Heart left ventricle (tissue), 16 donors: ENCODE data around the gene RPRD1A. TPM values are rescaled to one million over a fixed set of nuclear protein-coding genes. Genes with fewer than 3 reads are reported as not detected.
A peak's percentile ranks its signal among the peaks of the same experiment; 100 is the strongest.

Experiments
- ATAC-seq, 4 donors: fragments of 200-7000 bp; cut with Tn5 transposase; one replicate each; pipeline ENCODE4 v1.9.1; 2020 to 2022; ENCODE audit warnings: moderate library complexity in 4 of 4, mild to moderate bottlenecking in 3 of 4, moderate number of reproducible peaks in 1 of 4
- DNase-seq, 5 donors: peaks; one replicate each; pipeline ENCODE4 v3.0.0-alpha.2; 2020
- H3K27ac ChIP-seq, 12 donors: fragments of 200-600 bp; sonication (generic) in 4 of 12; one replicate each; pipeline versions ENCODE4 v1.5.0 to v1.8.0; 2016 to 2022; ENCODE audit warnings: mild to moderate bottlenecking in 2 of 12
- H3K27me3 ChIP-seq, 9 donors: fragments of 200-600 bp; sonication (generic) in 2 of 9; one replicate each; pipeline versions ENCODE4 v1.5.1 to v1.8.0; 2016 to 2022; ENCODE audit warnings: mild to moderate bottlenecking in 3 of 9
- H3K36me3 ChIP-seq, 9 donors: fragments of 200-600 bp; sonication (generic) in 2 of 9; one replicate each; pipeline versions ENCODE4 v1.5.0 to v1.8.0; 2018 to 2022; ENCODE audit warnings: mild to moderate bottlenecking in 2 of 9
- H3K4me1 ChIP-seq, 12 donors: fragments of 200-600 bp; sonication (generic) in 4 of 12; one replicate each; pipeline versions ENCODE4 v1.5.0 to v1.8.0; 2016 to 2022; ENCODE audit warnings: mild to moderate bottlenecking in 3 of 12
- H3K4me3 ChIP-seq, 12 donors: fragments of 200-600 bp; sonication (generic) in 4 of 12; one replicate each; pipeline versions ENCODE4 v1.5.0 to v1.8.0; 2017 to 2022; ENCODE audit warnings: mild to moderate bottlenecking in 9 of 12, moderate library complexity in 4 of 12
- H3K9me3 ChIP-seq, 12 donors: fragments of 200-600 bp; sonication (generic) in 4 of 12; one replicate each; pipeline versions ENCODE4 v1.5.0 to v1.8.0; 2016 to 2022; ENCODE audit warnings: mild to moderate bottlenecking in 1 of 12
- POLR2A ChIP-seq, 2 donors: fragments of 450-650 bp; IDR thresholded peaks; one replicate each; pipeline ENCODE4 v1.6.1; 2017; ENCODE audit warnings: antibody characterized with exemption in 2 of 2, mild to moderate bottlenecking in 2 of 2, moderate library complexity in 2 of 2
- WGBS, 4 donors: extraction: QIAGEN DNeasy Blood & Tissue Kit in 2 of 4; methylation state at CpG; one replicate each; pipeline versions ENCODE4 v1.1.5 to v1.1.7; 2013 to 2018; 5-methylcytosine and 5-hydroxymethylcytosine counted together
- intact Hi-C, 10 donors: fragments of 100-400 bp; cut with DNase I; formaldehyde crosslinking; loops; one replicate each; pipeline versions ENCODE4 v1.11.1 to v1.14.2; 2022
- polyA plus RNA-seq, 2 donors: library from polyadenylated mRNA; stranded (reverse); fragments of 200-250 nt; gene quantifications; one replicate each; pipeline ENCODE4 v1.2.3, GENCODE V29; 2013
- total RNA-seq, 9 donors: library from RNA; depleted of rRNA in 2 of 9; stranded (reverse); fragments of >200 nt in 2 of 9; fragmentation: NEBNext Ultra II Directional in 3 of 9; extraction: Animal tissue kit (Norgen Biotek cat#: 25700) in 3 of 9; gene quantifications; one replicate each; pipeline versions ENCODE4 v1.1.0 to v1.2.4, GENCODE V29; 2016 to 2023
- TF ChIP-seq, protein P1 (sequence below), 12 donors: fragments of 200-600 bp; sonication (generic) in 4 of 12; IDR thresholded peaks; one replicate each; pipeline versions ENCODE4 v1.5.0 to v1.8.0; 2018 to 2022; ENCODE audit warnings: antibody characterized with exemption in 12 of 12, mild to moderate bottlenecking in 5 of 12
- donor health status: ischemic (EF 13 %, LVEDD 7.1; RV severe dilation, severe dysfunction).
- donor health status: healthy with polysubstance abuse.
- donor health status: DM: no; HTN: yes; CAD: no.
- donor health status: DM: no; HTN: no; CAD: no.
- donor health status: ischemic (EF 25% LVEDD 6.9; RV normal size, moderate dysfunction).
- donor health status: ischemic (EF 25% LVEDD 5.7; RV mildly dilated, moderate dysfunction).
- donor health status: healthy.
- donor health status: DM: yes; HTN: yes; CAD: no.
- donor health status: ischemic (EF 35%, LVEDD 5.7; RV mildly dilated, moderate dysfunction).
- donor health status: nonischemic (EF 11% LVEDD 7.7; RV severe dilation, severe dysfunction).
- donor health status: DM: yes; HTN: yes; CAD: no.
- donor health status: PGD.
- donor health status: ischemic (EF 29% LVEDD 5.4; RV normal size, mild dysfunction).
- donor health status: nonischemic (EF 23%, LVEDD 6.1; RV moderate dilation, normal function).

Gene RPRD1A
- total and polyA plus RNA-seq, 11 donors, result 22.6 to 59.8 (median 45.3) TPM

DNA sequence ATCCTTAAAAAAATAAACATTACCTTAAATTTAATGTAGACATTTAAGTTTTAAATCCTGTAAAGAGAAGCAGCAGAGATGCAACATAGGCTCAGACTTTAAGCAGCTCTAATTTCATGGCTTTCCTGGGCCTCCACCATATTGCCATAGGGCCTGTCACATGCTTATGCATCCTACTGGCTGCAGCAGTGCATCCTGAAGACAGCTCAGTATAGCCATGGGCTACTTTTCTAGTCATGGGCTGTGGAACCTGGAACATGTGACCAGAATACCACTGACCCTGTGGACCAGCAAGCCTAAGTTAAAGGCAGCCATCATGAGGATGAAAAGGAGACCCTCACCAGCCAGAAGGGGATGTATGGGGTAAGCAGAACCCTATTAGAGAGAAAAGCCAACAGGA lies 84.2 kb downstream of the RPRD1A start:
- DNase-seq (no peak), ATAC-seq (no peak)
- H3K4me3 ChIP-seq, result no peak overlapping the region
- H3K9me3 ChIP-seq, result no peaks in the 10 kb centered on the region
- TF ChIP-seq, protein P1, sequence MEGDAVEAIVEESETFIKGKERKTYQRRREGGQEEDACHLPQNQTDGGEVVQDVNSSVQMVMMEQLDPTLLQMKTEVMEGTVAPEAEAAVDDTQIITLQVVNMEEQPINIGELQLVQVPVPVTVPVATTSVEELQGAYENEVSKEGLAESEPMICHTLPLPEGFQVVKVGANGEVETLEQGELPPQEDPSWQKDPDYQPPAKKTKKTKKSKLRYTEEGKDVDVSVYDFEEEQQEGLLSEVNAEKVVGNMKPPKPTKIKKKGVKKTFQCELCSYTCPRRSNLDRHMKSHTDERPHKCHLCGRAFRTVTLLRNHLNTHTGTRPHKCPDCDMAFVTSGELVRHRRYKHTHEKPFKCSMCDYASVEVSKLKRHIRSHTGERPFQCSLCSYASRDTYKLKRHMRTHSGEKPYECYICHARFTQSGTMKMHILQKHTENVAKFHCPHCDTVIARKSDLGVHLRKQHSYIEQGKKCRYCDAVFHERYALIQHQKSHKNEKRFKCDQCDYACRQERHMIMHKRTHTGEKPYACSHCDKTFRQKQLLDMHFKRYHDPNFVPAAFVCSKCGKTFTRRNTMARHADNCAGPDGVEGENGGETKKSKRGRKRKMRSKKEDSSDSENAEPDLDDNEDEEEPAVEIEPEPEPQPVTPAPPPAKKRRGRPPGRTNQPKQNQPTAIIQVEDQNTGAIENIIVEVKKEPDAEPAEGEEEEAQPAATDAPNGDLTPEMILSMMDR (IDR thresholded peaks at IDR 0.05), result no peak
- TF ChIP-seq POLR2A (IDR thresholded peaks at IDR 0.05), result no peak
- H3K36me3 ChIP-seq, result peaks cover 2 to 52% (median 45%) of the 10 kb centered on the region in 9 donors
- intact Hi-C loops, result no loop called here
- no peaks in the 10 kb centered on the region for H3K27me3 ChIP-seq
- no peak overlapping the region for H3K27ac ChIP-seq
- H3K4me1 ChIP-seq, result peaks cover 0 to 5% (median 0%) of the 10 kb centered on the region in 12 donors

DNA sequence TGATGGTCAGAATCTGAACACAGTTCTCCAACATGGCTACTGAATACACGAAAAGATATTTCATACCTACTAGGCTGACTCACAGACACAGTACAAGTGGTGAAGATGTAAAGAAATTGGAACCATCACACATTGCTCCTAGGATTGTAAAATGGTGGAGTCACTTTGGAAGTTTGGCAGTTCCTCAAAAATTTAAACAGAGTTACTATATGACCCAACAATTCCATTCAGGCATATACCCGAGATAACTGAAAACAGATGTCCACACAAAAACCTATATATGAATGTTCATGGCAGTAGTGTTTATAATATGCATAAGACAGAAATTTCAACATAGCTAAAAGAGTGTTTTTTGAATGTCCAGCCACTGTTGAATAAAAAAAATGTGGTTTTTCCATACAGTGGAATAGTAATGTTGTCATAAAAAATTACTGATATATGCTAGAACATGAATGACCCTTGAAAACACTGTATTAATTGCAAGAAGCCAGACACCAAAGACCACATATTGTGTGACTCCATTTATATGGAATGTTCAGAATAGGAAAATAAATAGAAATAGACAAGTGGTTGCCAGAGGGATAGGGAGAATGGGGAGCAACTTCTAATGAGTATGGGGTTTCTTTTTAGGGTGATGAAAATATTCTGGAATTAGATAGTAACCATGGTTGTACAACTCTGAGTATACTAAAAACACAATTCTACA lies 84.8 kb downstream of the RPRD1A start:
- no peaks in the 10 kb centered on the region for H3K27me3 ChIP-seq
- TF ChIP-seq, protein P1 (IDR thresholded peaks at IDR 0.05), result no peak
- DNase-seq (no peak), ATAC-seq (no peak)
- 89 to 93% (median 90%) methylated on average over 2 of the region's 2 CpGs for WGBS, 4 donors
- peaks cover 0 to 5% (median 0%) of the 10 kb centered on the region in 12 donors for H3K4me1 ChIP-seq
- H3K36me3 ChIP-seq, result peaks cover 2 to 58% (median 51%) of the 10 kb centered on the region in 9 donors
- intact Hi-C loops, result no loop called here
- no peaks in the 10 kb centered on the region for H3K9me3 ChIP-seq
- no peak overlapping the region for H3K4me3 ChIP-seq
- H3K27ac ChIP-seq, result no peak overlapping the region

DNA sequence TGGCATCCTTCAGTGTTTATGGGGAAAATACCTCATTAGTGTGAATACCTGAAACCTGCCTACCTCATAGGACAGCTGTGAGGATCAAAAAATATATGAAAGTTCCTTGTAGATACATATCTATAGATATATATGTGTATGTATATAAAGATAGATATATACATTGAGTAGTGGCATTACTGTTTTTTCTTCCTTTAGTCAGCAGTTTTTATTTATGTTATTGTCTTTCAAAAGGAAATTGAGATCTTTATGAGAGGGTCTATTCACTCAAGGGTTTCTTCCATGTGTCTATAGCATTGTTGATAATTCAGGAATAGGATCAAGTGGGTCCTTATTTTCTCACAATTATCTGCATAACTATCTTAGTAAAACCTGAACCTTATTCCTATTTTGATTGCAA lies 88.2 kb downstream of the RPRD1A start:
- DNase-seq (no peak), ATAC-seq (no peak)
- Histone ChIP-seq H3K36me3 (peaks cover 2 to 85% (median 76%) of the 10 kb centered on the region in 9 donors), H3K4me1 (peaks cover 0 to 8% (median under 1%) of the 10 kb centered on the region in 12 donors), H3K27me3 (no peaks in the 10 kb centered on the region), H3K9me3 (no peaks in the 10 kb centered on the region), H3K27ac (no peak overlapping the region), H3K4me3 (no peak overlapping the region)
- intact Hi-C loops, result no loop called here
- TF ChIP-seq, protein P1 (IDR thresholded peaks at IDR 0.05), result no peak
- no peak for TF ChIP-seq POLR2A (IDR thresholded peaks at IDR 0.05)

DNA sequence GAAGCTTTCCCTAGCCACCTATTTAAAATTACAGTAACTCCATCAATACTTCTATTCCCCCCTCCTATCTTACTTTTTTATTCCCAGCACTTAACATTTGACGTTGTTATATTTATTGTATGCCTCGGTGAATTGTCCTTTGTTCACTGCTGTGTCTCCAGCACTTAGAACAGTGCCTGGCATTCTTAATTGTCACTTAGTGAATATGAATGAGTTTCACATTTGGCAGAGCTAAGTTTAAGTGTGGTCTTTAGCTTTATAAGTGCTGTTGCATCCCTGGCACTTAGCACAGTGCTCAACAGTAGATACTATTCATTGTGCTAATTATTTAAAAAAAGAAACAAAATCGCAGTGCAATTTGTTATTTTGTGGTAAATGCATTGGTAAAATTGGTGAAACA lies 93.2 kb downstream of the RPRD1A start:
- Histone ChIP-seq H3K27ac (no peak overlapping the region), H3K4me1 (peaks cover 0 to 41% (median 13%) of the 10 kb centered on the region in 12 donors), H3K4me3 (peak overlapping the region in 1 of 12 donors; percentile 93), H3K9me3 (no peaks in the 10 kb centered on the region), H3K36me3 (peaks cover 0 to 56% (median 46%) of the 10 kb centered on the region in 9 donors), H3K27me3 (no peaks in the 10 kb centered on the region)
- 48 to 62% (median 50%) methylated on average over 3 of the region's 3 CpGs for WGBS, 4 donors
- intact Hi-C loops, result no loop called here
- no peak for ATAC-seq
- no peak for TF ChIP-seq POLR2A (IDR thresholded peaks at IDR 0.05)
- TF ChIP-seq, protein P1 (IDR thresholded peaks at IDR 0.05), result no peak
- DNase-seq, result no peak
